ENCODE results near the gene WIPF3. TPM values are rescaled to one million over a fixed set of nuclear protein-coding genes. Genes with fewer than 3 reads are reported as not detected.

The WIPF3 gene
- total and polyA plus RNA-seq, 10 of the 15 experiments (the other 5 are each of a cell fraction or from before 2014, with no cell fraction given): 0.03 to 0.05 TPM; not detected in 8

- 33% methylated on average over 6 of the region's 6 CpGs for WGBS (ENCODE audit: insufficient coverage, insufficient replicate concordance, low lambda C conversion rate, missing lambda C conversion rate)
- Histone ChIP-seq H3K4me3 (no peak overlapping the region), H3K9ac (ENCODE audit: control insufficient read depth, insufficient read depth, low read length) (no peak overlapping the region), H2AFZ (ENCODE audit: control insufficient read depth, low read depth, low read length) (no peak overlapping the region), H4K20me1 (ENCODE audit: control insufficient read depth, insufficient read depth) (no peaks in the 10 kb centered on the region), H3K27me3 (replicated peaks in 1 of 2; ENCODE audit: control insufficient read depth in 2 of 2, insufficient read depth in 2 of 2, low read length in 1 of 2) (no peaks in the 10 kb centered on the region; a peak in 1 of 4 replicates), H3K4me2 (ENCODE audit: control insufficient read depth, insufficient read depth) (no peak overlapping the region), H3K27ac (ENCODE audit: control insufficient read depth, insufficient read depth) (no peak overlapping the region), H3K4me1 (ENCODE audit: control insufficient read depth, insufficient read depth, low read length) (no peaks in the 10 kb centered on the region), H3K79me2 (ENCODE audit: control insufficient read depth, insufficient read depth, low read length) (no peaks in the 10 kb centered on the region), H3K36me3 (ENCODE audit: control insufficient read depth in 2 of 2, insufficient read depth in 2 of 2, low read length in 1 of 2) (no peaks in the 10 kb centered on the region), H3K9me3 (replicated peaks; ENCODE audit: control insufficient read depth, insufficient read depth, low read length) (no peaks in the 10 kb centered on the region)
- TF ChIP-seq ASH2L (IDR thresholded peaks at IDR 0.05; ENCODE audit: borderline replicate concordance, low read depth) (no peak), ZNF24 (IDR thresholded peaks at IDR 0.05) (no peak), POU2F2 (IDR thresholded peaks at IDR 0.05; ENCODE audit: borderline replicate concordance, low read depth, low read length) (no peak), MEF2A (IDR thresholded peaks at IDR 0.05; ENCODE audit: insufficient read depth, low read depth, low read length) (no peak), CHD2 (IDR thresholded peaks at IDR 0.05; ENCODE audit: borderline replicate concordance, low read depth, low read length) (no peak), SMARCA5 (IDR thresholded peaks at IDR 0.05) (no peak), ATF3 (IDR thresholded peaks at IDR 0.05; ENCODE audit: borderline replicate concordance, extremely low read depth, low read depth, low read length) (no peak), ZNF622 (IDR thresholded peaks at IDR 0.05) (no peak), LARP7 (IDR thresholded peaks at IDR 0.05) (no peak), RELA (IDR thresholded peaks at IDR 0.05; ENCODE audit: borderline replicate concordance, partially characterized antibody) (no peak), BCL11A (IDR thresholded peaks at IDR 0.05; ENCODE audit: low read depth, low read length) (no peak), ATF7 (IDR thresholded peaks at IDR 0.05; ENCODE audit: low read depth) (no peak)
- ChIA-PET CTCF (no interaction called here), SMC1A (ENCODE audit: uncharacterized antibody, unreplicated experiment) (no interaction called here), RAD21 (ENCODE audit: unreplicated experiment) (no interaction called here), POLR2A (no interaction called here)
- DNase-seq (ENCODE audit: low read depth, low spot score) (no peak), ATAC-seq (no peak), FAIRE-seq (no peak)
- in situ Hi-C loops (cut with MboI) (no loop called here), intact Hi-C loops (cut with micrococcal nuclease; ENCODE audit: unreplicated experiment) (no loop called here)
- no TSS peak for BruUV-seq (replicated peaks)
Observed at GRCh38 chr7:29847496-29847895, 41.2 kb downstream of the WIPF3 start.

All from GM12878 (cell line).